Adrenal gland (tissue), 12 donors: ENCODE measurements around the gene PAQR6. TPM values are rescaled to one million over a fixed set of nuclear protein-coding genes. Genes with fewer than 3 reads are reported as not detected.

Experiments used
- DNase-seq, 7 donors: peaks; one replicate each; pipeline ENCODE4 v3.0.0-alpha.2; 2019 to 2020
- H3K27ac ChIP-seq, 5 donors: fragments of 200-600 bp; sonication (generic) in 4 of 5; 1 replicate in 3 of 5; 2 replicates in 2 of 5; pipeline versions ENCODE4 v1.5.1 to v1.8.0; 2016 to 2020; ENCODE audit warnings: mild to moderate bottlenecking in 1 of 5
- H3K27me3 ChIP-seq: fragments of 200-600 bp; 2 replicates; pipeline ENCODE4 v1.8.0; 2021
- H3K36me3 ChIP-seq, 2 donors: fragments of 200-600 bp; replicated peaks in 1 of 2; 1 replicate in 1 of 2; 2 replicates in 1 of 2; pipeline versions ENCODE4 v1.5.1 to v1.8.0; 2018 to 2022
- H3K4me1 ChIP-seq, 2 donors: fragments of 200-600 bp; replicated peaks in 1 of 2; 1 replicate in 1 of 2; 2 replicates in 1 of 2; pipeline versions ENCODE4 v1.5.1 to v1.8.0; 2018 to 2021
- H3K4me3 ChIP-seq, 4 donors: fragments of 200-600 bp; sonication (generic) in 3 of 4; one replicate each; pipeline ENCODE4 v1.5.1; 2016 to 2018
- H3K9me3 ChIP-seq, 3 donors: fragments of 200-600 bp; sonication (generic) in 1 of 3; replicated peaks in 1 of 3; 1 replicate in 2 of 3; 2 replicates in 1 of 3; pipeline versions ENCODE4 v1.5.1 to v1.8.0; 2016 to 2021
- CTCF ChIP-seq, 6 experiments: fragments of 450-650 bp in 4 of 6; fragments of 200-600 bp in 2 of 6; sonication (generic) in 1 of 6; IDR thresholded peaks; 1 replicate in 5 of 6; 2 replicates in 1 of 6; pipeline versions ENCODE4 v1.5.1 to v1.8.0; 2016 to 2021; ENCODE audit warnings: antibody characterized with exemption in 6 of 6, mild to moderate bottlenecking in 2 of 6, moderate library complexity in 1 of 6
- POLR2A ChIP-seq, 2 donors: fragments of 450-650 bp; IDR thresholded peaks; one replicate each; pipeline ENCODE4 v1.6.1; 2017; ENCODE audit warnings: antibody characterized with exemption in 2 of 2, mild to moderate bottlenecking in 2 of 2, moderate library complexity in 1 of 2
- WGBS, 4 donors: extraction: QIAGEN DNeasy Blood & Tissue Kit in 2 of 4; methylation state at CpG; one replicate each; pipeline versions ENCODE4 v1.1.5 to v1.1.7; 2013 to 2017; 5-methylcytosine and 5-hydroxymethylcytosine counted together
- intact Hi-C, 2 donors: fragments of 100-400 bp; cut with DNase I; formaldehyde crosslinking; loops; one replicate each; pipeline versions ENCODE4 v1.14.1 to v1.15.0; 2022 to 2023
- polyA plus RNA-seq, 3 donors: library from polyadenylated mRNA; stranded (reverse); fragments of 200-250 nt in 2 of 3; fragments of 350-450 nt in 1 of 3; fragmentation: Illumina TruSeq in 1 of 3; extraction: RNeasy Lipid Tissue Mini Kit (QIAGEN cat#74804) in 1 of 3; gene quantifications; one replicate each; pipeline ENCODE4 v1.2.3, GENCODE V29; 2013 to 2014
- total RNA-seq, 9 donors: library from RNA; depleted of rRNA in 4 of 9; stranded (reverse); fragments of >200 nt in 4 of 9; fragments of 120-200 nt in 1 of 9; fragmentation: NEBNext Ultra II Directional in 1 of 9; extraction: Animal tissue kit (Norgen Biotek cat#: 25700) in 1 of 9; gene quantifications; one replicate each; pipeline versions ENCODE4 v1.1.0 to v1.2.4, GENCODE V29; 2013 to 2023
- donor health status: healthy with polysubstance abuse.
- donor health status: Bipolar disorder and iron deficiency.
- donor health status: DM: yes; HTN: yes; CAD: no.
- donor health status: DM: no; HTN: no; CAD: no.
- donor health status: DM: no; HTN: no; CAD: no.
- donor health status: DM: yes; HTN: yes; CAD: no.

Gene PAQR6
- total and polyA plus RNA-seq, 12 donors, result 0.53 to 13.8 (median 1.3) TPM; not detected in 2

GRCh38 chr1:156226782-156227181, 21.1 kb downstream of the PAQR6 start:
- no peak overlapping the region for H3K27ac ChIP-seq
- TF ChIP-seq CTCF (IDR thresholded peaks at IDR 0.05) (no peak), POLR2A (IDR thresholded peaks at IDR 0.05) (no peak)
- H3K4me1 ChIP-seq, result no peaks in the 10 kb centered on the region
- no peak overlapping the region for H3K4me3 ChIP-seq
- H3K9me3 ChIP-seq, result no peaks in the 10 kb centered on the region
- H3K36me3 ChIP-seq, result peaks cover 0 to 46% of the 10 kb centered on the region in 2 donors
- intact Hi-C loops, result loop anchor here (5.0 kb wide), 2 partner anchors 79 to 134 kb away; no protein-coding TSS in a partner anchor
- H3K27me3 ChIP-seq, result no peaks in the 10 kb centered on the region
- WGBS, 4 donors, result 69 to 88% (median 82%) methylated on average over 4 of the region's 4 CpGs
- no peak for DNase-seq

- Histone ChIP-seq H3K9me3 (no peaks in the 10 kb centered on the region), H3K27ac (no peak overlapping the region), H3K27me3 (no peaks in the 10 kb centered on the region), H3K4me3 (no peak overlapping the region), H3K4me1 (no peaks in the 10 kb centered on the region), H3K36me3 (peaks cover 0 to 52% of the 10 kb centered on the region in 2 donors)
- no peak for DNase-seq
- WGBS, 4 donors, result 62 to 89% (median 73%) methylated on average over 2 of the region's 2 CpGs
- TF ChIP-seq POLR2A (IDR thresholded peaks at IDR 0.05), result no peak
- TF ChIP-seq CTCF (IDR thresholded peaks at IDR 0.05), result no peak
- intact Hi-C loops, result loop anchor here (5.0 kb wide), 2 partner anchors 79 to 134 kb away; no protein-coding TSS in a partner anchor
Observed at GRCh38 chr1:156226116-156226538, 21.7 kb downstream of the PAQR6 start.

GRCh38 chr1:156225677-156226014, 22.2 kb downstream of the PAQR6 start:
- TF ChIP-seq POLR2A (IDR thresholded peaks at IDR 0.05), result no peak
- peak in 1 of 6 experiments; percentile 34 for TF ChIP-seq CTCF (IDR thresholded peaks at IDR 0.05)
- Histone ChIP-seq H3K27ac (no peak overlapping the region), H3K4me3 (no peak overlapping the region), H3K27me3 (no peaks in the 10 kb centered on the region), H3K4me1 (no peaks in the 10 kb centered on the region), H3K36me3 (peaks cover 0 to 57% of the 10 kb centered on the region in 2 donors), H3K9me3 (no peaks in the 10 kb centered on the region)
- 6 to 15% (median 9%) methylated on average over 2 of the region's 2 CpGs for WGBS, 4 donors
- intact Hi-C loops, result loop anchor here (5.0 kb wide), 2 partner anchors 78 to 133 kb away; no protein-coding TSS in a partner anchor
- no peak for DNase-seq

GRCh38 chr1:156221986-156222692, 25.7 kb downstream of the PAQR6 start:
- no peak for DNase-seq
- intact Hi-C loops, result loop anchor here (5.0 kb wide), 2 partner anchors 75 to 125 kb away; no protein-coding TSS in a partner anchor
- no peak overlapping the region for H3K27ac ChIP-seq
- peaks cover 15 to 19% of the 10 kb centered on the region in 2 donors for H3K4me1 ChIP-seq
- H3K4me3 ChIP-seq, result no peak overlapping the region
- H3K27me3 ChIP-seq, result no peaks in the 10 kb centered on the region
- WGBS, 4 donors, result 92 to 94% (median 94%) methylated on average over 13 of the region's 13 CpGs
- H3K9me3 ChIP-seq, result no peaks in the 10 kb centered on the region
- H3K36me3 ChIP-seq, result peaks cover 0 to 54% of the 10 kb centered on the region in 2 donors
- TF ChIP-seq POLR2A (IDR thresholded peaks at IDR 0.05), result no peak
